Activated CD8-positive, alpha-beta memory T cell treated with anti-CD3 and anti-CD28 coated beads, Interleukin-2, amount 50 U/mL, for 48 hours (primary cell): Measurements from ENCODE around the gene PRKAR1B.
"Not testable (repeated sequence)": the region's sequence is repeated elsewhere in the genome, so short reads cannot be mapped to it uniquely, and the experiment has no call there.

Experiments used
- DNase-seq: peaks from one replicate; pipeline ENCODE4 v3.0.0-alpha.2; 2020

PRKAR1B gene

DNA sequence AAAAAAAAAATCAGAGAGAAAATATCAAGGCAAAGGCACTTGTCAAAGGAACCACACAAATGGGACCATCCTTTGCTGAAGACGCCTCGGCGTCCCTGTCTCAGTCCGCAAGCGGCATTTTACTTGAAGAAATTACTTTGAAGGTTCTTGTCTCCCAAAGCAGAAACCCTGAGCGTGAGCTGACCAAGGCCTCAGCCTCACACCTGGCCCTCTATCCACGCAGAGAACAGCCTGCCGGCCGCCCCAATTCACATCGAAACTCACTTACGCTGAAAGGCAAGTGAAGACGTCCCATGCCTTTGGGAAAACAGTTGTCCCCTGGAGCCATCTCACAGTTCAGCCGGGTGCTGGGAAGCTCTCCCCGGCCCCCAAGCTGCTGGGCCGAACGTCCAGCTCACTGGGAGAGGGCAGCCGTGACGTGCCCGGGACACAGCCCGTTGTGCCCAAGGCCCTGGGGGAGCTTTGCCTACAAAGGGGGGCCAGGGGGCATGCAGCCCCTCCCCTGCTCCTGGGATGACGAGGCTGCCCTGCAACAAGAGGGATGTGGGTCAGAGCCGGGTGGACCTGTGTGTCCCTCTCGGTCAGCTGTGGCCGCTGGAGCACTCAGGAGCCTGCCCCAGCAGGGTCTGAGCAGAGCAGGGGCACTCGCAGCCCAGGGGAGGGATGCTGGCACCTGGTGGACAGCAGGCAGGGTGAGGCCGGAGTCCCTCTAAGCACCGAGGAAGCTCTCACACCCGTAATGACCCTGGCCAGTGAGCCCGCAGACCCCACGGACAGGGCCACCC is 157.8 kb downstream of the PRKAR1B start:
- no peak for DNase-seq

DNA sequence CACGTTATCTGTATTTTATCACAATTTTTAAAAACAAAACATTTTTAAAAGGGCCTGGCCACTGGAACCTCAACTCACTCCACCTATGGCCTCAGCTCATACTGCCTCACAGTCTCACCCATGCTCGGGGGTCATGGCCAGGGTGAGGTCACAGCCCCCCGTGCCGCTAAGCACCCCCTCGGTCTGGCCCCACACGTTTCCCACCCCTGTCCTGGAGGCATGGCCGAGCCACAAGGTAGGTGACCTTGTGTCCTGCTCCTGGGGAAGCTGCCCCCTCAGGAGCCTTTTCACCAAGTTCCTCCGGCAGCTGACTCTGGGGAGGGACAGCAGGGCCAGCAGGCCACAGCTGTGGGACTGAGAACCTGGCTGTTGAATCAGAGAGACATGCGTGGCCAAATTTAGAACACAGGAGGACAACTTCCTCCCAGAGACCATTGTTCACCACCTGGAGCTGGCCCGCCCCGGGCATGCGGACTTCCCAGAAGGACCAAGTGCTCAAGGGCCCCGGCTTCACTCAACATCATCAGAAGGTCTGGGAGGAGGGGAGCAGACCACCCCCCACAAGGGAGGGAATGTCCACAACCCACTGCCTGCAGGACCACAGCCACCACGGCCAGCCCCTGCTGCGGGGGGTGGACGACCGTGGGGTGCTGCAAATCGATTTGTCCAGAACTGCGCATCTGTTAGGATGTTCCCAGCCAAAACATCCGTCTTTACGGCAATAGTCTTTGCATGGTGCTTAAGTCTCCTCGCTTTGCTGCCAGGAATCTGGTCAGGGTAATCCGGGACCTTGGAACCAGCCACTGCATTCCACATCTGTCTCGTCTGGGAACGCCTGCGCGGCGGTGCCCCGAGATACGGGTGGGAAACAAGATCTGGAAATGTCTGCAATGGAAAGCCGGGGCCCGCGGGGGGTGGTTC is 158.8 kb downstream of the PRKAR1B start:
- DNase-seq = no peak

DNA sequence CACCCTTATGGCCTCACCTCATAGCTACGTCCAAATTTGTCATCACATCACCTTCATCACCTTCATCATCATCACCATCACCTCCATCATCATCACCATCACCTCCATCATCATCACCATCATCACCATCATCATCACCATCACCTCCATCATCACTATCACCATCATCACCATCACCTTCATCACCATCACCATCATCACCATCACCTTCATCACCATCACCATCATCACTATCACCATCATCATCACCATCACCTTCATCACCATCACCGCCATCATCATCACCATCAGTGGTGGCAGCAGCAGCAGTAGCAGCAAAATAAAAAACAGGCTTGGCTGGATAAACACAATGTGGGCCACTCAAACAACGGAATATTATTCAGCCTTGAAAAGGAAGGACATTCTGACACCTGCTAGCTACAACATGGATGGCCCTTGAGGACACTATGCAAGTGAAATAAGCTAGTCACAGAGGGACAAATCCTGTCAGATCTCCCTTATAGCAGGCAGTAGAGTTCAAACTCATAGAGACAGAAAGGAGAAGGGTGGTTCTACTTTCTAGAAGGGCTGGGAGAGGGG is 159.7 kb downstream of the PRKAR1B start:
- no peak for DNase-seq

DNA sequence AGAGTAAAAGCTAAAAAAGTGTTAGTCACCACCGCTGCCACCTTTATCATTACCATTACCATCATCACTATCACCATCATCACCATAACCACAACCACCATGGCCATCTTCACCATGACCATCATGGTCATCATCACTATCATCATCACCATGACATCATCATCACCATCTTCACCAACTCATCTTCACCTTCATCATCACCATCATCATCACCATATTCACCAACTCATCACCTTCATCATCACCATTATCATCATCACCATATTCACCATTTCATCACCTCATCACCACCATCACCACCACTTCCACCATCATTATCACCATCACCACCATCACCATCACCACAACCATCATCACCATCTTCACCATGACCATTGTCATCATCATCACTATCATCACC is 161.0 kb downstream of the PRKAR1B start:
- DNase-seq = no peak

DNA sequence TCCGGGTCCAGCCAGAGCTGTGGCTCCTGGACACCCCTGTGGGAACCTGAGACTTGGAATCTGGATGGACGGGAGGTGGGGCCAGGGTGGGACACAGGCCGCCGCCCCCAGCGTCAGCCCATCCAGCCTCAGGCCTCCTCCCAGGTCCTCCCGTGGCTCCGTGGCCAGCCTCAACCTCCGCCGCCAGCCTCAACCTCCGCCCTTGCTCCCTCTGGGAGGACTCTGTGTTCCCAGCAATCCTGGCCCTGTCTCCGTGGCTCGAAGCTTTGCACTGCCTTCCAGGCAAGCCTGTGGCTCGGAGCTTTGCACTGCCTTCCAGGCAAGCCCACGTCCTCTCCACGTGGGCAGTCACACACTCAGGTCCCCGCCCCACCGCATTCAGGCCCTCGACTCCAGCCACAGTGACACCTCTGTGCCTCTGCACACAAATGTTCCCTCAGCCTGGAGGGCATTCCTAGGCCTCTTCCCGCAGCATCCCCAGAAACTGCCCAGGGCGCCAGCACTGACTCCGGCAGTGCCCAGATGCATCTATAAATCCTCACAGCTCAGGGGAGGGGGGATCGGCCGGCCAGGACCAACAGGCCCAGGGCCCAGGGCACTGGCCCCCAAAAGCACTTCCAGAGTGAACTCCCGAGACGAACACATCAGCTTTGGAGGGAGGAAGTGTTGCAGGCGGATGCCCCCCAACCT is 162.8 kb downstream of the PRKAR1B start:
- no peak for DNase-seq

DNA sequence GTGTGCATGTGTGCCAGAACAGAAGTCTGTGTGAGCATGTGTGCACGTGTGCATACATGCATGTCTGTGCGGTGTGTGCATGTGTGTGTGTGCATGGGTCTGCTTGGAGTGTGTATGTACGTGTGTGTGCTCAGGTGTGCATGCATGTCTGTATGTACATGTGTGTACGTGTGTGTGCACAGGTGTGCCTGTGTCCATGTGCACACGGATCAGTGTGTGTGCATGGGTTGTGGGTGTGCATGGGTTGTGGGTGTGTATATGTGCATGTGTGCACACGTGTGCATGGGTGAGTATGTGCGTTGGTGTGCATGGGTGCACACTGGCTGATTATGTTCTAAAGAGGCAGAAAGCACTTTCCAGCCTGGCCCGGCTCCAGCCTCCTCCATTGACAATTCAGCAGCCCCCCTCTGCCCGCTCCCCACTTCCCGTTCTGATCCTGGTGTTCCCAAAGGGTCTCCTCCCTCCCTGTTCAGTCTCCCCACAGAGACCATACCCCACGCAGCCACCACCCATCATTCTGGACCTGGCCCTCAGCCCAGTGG is 163.4 kb downstream of the PRKAR1B start:
- DNase-seq = no peak

DNA sequence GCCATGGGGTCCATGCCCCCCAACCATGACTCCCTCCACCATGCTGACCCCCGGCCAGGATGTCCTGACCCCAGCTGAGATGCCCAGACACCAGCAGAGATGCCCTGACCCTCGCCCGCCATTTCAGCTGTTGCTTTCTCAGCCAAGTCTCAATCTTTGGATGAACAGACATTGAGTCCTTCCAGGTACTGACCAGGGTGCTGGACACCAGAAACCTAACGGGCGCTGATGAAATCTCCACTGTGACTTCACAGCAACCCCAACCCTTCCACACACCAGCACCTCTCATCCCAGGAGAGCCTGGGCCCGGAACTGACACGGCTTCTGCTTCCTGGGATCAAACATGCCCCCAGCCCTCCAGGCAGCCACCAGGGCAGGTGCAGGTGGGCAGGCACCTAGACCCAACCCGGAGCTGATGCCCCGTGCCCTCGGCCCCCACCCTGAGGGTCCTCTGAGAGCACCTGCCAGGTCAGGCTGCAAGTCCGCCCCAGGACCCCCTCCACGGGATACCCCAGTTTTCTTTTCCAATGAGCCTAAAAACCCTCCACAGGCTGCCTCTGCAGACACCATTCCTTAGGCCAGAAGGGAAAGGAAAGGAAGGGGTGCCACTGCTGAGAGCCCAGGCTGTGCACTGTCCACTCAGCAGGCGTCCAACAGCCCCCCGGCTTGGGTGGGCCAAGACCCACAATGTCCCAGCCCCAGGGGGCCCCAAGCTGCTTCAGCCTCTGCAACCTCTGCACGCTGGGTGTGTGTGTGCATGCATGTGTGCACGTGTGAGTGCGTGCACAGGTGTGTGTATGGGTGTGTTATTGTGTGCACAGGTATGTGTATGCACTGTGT is 164.1 kb downstream of the PRKAR1B start:
- no peak for DNase-seq

DNA sequence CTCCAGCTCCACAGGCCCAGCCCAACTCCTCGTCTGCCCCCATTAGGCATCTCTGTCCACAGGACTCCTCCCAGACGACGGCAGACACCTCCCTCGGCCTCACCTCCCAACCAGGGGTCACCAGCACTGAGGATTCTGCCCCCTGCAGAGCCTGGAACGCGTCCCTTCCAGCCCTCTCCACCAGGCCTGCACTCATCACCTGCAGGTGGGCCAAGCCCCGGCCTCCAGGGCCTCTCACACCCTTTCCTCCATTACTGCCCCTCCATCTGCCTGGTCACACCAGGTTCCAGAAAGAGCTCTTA is 164.8 kb downstream of the PRKAR1B start:
- no peak for DNase-seq

DNA sequence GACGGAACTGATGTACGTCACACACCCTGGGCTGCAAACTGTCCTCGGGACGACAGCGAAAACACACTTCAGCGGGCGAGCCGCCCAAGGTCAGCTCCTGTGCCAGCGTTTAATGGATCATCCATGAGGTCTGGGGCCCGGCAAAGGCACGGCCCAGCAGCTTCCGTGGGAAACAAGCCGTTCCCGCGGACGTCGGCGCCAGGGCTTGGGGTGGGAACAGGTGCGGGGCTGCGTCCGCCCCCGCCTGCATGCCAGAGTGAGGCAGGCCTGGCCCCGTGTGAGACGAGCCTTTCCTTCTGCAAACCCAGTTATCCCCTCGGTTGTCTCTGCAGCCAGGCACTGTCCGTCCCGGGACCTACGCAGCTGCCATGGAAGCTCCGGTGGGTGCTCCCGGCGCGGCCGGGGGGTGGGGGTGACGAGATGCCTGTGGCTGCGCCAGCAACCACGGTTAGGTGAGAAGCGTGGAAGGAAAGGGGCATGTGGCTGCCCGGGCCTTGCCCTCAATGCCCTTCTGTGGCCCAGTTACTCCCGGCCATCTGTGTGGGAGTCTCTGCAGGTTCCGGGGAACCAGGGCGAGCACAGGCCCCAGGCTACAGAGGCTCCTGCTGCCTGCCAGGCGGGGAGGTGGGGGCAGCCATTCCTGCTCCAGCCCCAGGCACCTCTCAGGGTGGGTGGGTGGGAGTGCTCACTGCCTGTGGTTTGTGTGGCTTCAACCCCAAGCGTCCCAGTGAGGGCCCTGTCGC is 165.3 kb downstream of the PRKAR1B start:
- no peak for DNase-seq

DNA sequence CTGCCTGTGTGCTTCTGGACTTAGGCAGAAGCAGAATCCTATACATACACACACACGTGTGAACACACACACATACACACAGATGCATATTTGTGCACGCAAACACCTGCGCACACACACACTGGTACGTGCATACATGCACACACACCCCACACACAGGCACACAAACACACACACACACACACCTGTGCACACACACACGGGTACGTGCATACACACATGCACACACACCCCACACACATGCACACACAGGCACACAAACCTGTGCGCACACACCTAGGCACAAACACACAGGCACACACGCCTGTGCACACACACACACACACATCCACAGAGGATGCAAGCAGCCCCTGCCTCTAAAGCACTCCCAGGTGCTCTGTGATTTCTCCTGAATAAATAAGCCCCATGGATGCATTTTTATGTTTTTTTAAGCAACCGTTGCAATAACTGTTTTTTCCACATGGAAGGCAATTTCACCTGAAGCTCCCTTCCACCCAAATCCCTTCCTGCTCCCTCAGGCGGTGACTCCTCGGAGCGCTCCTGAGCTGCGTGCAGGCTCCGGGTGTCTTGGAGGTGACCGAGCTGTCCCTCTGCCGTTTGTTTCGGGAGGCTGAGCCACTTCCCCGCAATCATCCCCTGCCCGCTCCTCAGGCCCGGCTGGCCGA is 166.0 kb downstream of the PRKAR1B start:
- no peak for DNase-seq

DNA sequence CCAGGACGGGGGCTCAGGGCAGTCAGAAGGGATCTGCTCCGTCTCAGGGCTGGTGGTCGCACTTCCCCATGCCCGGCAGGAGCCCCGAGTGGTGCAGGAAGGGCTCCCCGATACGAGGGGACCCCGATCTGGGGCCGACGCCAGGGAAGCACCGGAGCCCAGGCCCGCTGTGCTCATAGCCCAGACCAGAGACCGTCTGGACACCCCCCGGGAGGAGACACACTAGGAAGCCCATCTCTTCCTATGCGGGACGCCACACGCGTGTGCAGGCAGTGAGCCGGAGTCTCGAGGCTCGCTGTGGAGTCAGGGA is 167.7 kb downstream of the PRKAR1B start:
- no peak for DNase-seq

DNA sequence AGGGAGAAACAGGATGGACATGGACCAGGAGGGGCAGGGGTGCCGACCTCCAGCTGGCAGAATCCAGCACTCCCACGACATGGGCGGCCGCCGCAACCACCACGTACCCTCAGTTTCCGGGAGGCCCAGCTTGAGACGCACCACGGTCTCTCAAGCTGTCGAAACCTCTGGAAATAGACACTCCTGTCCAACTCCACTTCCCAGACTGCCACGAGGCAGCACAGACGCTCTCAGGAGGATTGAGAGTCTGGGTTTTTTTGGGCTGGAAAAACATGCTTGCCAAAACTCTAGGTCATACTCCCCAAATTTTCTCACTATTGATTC is 169.6 kb downstream of the PRKAR1B start:
- no peak for DNase-seq

DNA sequence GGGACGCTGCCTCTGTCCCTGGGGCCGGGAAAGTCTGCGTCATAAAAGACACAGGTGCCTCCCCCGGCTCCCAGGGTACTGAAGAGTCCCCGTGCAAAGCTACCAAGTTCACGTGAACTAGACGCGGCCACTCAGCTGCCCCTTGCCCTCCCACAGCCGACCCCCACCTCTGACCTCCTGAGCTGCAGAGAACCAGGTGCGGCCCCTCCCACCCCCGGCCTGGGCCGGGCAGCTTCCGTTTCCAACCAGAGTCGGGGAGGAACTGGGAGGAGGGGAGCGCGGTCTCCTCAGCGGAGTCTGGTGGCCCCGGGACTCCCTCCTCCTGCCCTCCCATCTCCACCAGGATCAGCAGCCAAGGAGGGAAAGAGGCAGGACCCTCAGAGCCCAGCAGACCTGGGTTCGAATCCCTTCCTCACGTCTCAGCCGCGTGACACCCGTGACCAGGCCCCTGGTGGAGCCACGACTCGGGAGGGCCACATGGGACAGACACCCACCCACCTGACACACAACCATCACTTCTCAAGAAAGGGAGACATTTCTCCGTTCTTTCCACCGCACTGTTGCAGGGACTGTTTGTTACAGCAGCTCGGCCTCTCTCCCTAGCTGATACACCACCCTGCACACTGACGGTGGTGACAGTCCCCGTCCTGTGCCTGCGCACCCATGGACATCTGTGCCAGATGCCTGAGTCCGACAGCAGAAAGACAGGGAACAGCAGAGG is 170.1 kb downstream of the PRKAR1B start:
- no peak for DNase-seq

DNA sequence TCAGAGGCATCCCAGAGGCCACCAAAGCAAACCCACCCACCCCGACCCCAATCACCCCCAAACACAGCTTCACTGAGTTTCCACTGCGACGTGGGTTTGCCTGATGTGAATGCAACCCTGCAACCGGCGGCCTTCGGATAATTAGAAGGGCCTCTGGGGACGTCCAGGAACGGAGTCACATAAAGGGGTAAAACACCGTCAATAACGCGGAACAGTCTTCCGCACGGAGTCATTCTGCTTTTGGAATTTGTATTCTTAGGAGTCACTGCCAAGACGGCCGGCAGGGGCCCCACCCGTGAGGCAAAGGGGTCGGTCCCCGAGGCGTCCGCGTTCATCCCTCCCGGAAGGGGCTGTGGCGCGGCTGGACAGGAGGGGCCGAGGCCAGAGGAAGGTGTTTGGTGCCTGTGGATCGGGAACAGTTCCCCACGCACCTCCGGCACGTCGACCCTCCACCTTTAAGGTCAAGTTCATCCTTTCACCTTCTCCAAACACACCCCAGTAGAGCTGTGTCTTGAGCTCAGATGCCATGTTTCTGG is 170.7 kb downstream of the PRKAR1B start:
- DNase-seq = no peak

DNA sequence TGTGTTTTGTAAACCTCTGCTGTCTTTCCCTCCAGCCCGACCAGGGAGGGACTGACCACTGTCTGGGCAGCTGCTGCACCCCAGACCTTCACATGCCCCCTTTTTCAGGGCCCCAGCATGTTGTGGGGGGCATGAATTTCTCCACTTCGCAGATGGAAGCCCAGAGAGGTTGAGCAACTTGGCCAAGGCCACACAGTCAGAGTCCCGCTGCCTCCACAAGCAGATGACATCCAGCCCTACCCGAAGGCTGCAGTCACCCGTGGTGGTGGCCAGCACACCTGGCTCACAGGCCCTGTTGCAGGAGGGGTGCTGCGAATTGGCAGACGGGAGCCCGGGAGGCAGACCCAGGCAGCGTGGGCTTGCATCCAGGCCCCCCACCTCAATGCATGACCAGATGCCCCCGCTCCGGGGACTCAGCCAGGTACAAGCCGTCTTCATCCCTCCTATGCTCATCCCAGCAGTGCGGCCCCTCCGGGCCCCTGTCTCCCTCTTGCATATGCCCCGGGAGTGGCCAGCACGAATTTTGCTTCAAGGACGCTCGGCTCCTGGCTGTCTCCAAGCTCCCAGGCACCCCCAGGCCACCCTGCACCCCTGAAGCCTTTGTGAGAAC is 171.4 kb downstream of the PRKAR1B start:
- DNase-seq = no peak

DNA sequence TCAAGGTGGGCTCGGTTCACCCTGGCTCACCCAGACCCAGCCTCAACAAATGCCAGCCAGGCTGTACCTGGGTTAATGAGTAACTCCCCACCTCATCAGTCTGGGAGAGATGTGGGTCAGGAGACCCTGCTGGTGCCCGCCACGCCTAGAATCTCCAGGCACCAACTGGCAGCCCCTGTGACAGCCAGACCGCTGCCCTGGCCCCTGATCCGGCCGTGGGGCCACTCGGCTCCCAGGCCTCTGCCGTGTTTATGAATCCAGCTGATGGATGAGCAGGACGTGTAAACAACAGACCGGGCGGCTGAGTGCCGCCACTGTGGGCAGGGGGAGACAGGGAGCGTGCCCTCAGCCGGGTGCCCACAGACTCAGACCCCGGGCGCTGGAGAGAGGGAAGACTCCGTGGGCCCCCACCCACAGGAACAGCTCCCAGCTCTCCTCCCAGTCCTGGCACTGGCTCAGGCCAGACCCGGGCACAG is 173.4 kb downstream of the PRKAR1B start:
- no peak for DNase-seq

DNA sequence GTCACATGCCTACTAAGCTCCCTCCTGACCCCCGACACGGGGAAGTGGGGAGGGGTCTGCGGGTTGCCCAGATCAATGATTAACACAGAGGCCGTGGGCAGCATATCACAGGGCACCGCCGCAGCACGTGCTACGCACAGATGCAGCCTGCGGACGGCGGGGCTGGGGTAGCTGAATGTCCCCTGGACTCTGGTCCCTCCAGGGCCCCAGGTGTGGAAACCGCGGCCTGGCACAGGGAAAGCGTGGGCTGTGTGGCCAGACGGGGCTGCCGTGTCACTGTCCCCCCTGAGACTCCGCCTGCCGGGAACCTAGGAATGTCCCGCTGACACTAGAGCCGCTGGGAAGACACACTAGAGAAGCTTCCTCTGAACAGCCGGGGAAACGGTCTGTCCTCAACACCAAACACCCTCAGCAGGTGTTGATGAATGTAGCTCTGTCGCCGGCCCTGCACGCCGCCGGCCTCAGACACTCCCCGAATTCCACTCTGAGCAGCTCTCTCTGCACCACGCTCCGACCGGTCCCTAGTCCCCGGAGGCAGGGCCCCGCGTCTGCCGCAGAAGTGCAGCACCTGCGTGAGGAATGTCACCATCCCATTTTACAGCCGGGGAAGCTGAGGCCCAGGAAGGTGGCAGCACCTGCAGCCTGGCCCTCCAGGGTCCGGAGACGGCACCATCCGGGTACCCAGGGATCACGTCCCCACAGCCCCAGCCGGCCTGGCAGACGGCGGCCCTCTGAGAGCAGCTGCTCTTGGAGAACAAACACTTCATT is 174.0 kb downstream of the PRKAR1B start:
- DNase-seq = no peak

DNA sequence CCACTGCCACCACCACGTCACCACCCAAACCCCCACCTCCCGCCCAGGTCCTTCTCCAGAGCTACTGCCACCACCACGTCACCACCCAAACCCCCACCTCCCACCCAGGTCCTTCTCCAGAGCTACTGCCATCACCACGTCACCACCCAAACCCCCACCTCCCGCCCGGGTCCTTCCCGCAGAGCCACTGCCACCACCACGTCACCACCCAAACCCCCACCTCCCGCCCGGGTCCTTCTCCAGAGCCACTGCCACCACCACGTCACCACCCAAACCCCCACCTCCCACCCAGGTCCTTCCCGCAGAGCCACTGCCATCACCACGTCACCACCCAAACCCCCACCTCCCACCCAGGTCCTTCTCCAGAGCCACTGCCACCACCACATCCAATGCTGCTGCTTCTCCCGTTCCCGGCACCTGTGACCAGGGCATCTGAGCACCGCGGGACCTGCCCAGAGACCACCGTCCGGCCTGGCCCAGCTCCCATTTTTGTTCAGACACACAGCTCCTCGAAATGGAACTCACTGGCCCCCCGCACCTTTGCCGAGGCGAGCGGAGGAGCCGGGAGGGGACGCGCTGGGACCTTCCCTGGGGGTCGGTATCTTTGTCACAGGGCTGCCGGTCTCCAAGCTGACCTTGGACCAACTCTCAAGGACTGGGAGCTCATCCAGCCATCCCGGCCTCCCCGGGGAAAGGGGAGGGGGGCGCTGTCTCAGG is 174.8 kb downstream of the PRKAR1B start:
- not testable (repeated sequence) for DNase-seq
